IPS-20b (cell line): ENCODE results near the gene MXD3.
A peak's percentile ranks its signal among the peaks of the same experiment; 100 is the strongest.

Source experiments
- H3K27ac ChIP-seq: one replicate; pipeline ENCODE4 v1.5.1; 2013; ENCODE audit warnings: low read length
- H3K27me3 ChIP-seq: 2 replicates; pipeline ENCODE4 v1.6.1; 2013; ENCODE audit warnings: mild to moderate bottlenecking, low read length, inconsistent platforms; ENCODE audit not compliant: insufficient read depth
- H3K36me3 ChIP-seq: 2 replicates; pipeline ENCODE4 v1.6.1; 2013; ENCODE audit warnings: low read depth, mild to moderate bottlenecking, inconsistent platforms, low read length, moderate library complexity; ENCODE audit not compliant: insufficient read depth
- H3K4me1 ChIP-seq: 2 replicates; pipeline ENCODE4 v1.6.1; 2013; ENCODE audit warnings: mild to moderate bottlenecking, control low read depth, inconsistent platforms, low read length, moderate library complexity; ENCODE audit not compliant: insufficient read depth
- H3K4me3 ChIP-seq: 2 replicates; pipeline ENCODE4 v1.5.1; 2013; ENCODE audit warnings: mild to moderate bottlenecking, low read length, inconsistent platforms
- H3K9ac ChIP-seq: 2 replicates; pipeline ENCODE4 v1.6.1; 2013; ENCODE audit warnings: low read depth, mild to moderate bottlenecking, inconsistent platforms, low read length, moderate library complexity
- H3K9me3 ChIP-seq: 2 replicates; pipeline ENCODE4 v1.6.1; 2013; ENCODE audit warnings: mild to moderate bottlenecking, low read depth, low read length, inconsistent platforms; ENCODE audit not compliant: insufficient read depth

MXD3 gene

DNA sequence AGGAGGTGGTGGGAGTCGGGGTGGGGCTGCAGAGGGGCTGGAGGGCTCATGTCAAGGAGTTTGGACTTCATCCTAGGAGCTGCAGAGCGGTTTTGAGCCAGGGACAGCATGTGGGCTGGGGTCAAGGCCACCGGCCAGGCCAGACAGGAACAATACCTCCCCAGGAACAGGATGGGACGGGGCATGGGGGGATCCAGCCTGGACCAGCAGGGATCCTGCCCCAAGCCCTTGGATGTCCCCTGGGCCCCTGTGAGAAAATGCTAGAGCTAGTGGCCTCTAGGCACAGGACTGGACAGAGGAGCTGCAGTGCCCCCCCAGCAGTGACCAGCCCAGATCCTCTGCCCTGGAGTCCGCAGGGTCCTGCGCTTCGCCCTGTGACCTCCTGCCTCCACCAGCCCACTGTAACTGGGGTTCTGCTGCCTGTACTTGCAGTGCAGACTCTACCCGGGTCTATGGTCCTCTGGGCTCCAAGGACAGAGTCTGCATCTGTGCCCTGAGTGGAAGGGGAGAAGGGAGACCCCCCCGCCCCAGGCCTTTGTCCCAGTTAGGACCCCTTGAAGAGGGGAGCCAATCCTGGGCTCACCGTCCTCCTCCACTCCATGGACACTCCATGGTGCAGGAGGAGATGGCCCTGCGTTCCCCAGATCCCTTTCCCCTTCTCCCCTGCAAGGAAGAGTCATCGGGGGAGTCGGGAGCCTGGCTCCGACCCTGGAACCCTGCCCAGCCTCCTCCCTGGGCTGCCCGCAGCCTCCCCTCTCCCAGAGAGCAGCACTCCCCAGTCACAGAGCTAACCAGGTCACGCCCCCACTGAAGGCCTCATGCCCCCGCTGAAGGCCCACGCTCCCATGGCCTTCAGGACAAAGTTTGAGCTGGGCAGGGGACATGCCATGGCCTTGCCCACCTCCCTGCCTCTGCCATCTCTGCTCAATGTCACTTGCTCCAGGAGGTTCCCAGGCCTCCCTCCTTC lies 3.0 kb upstream of the MXD3 start:
- H3K4me1 ChIP-seq = peaks cover 9% of the 10 kb centered on the region; the same call in 1 of the 2 replicates
- no peak overlapping the region for H3K27ac ChIP-seq
- H3K9ac ChIP-seq = no peak overlapping the region
- no peaks in the 10 kb centered on the region for H3K36me3 ChIP-seq
- H3K4me3 ChIP-seq = no peak overlapping the region
- H3K9me3 ChIP-seq = no peaks in the 10 kb centered on the region
- no peaks in the 10 kb centered on the region; the same call in 1 of the 2 replicates for H3K27me3 ChIP-seq

DNA sequence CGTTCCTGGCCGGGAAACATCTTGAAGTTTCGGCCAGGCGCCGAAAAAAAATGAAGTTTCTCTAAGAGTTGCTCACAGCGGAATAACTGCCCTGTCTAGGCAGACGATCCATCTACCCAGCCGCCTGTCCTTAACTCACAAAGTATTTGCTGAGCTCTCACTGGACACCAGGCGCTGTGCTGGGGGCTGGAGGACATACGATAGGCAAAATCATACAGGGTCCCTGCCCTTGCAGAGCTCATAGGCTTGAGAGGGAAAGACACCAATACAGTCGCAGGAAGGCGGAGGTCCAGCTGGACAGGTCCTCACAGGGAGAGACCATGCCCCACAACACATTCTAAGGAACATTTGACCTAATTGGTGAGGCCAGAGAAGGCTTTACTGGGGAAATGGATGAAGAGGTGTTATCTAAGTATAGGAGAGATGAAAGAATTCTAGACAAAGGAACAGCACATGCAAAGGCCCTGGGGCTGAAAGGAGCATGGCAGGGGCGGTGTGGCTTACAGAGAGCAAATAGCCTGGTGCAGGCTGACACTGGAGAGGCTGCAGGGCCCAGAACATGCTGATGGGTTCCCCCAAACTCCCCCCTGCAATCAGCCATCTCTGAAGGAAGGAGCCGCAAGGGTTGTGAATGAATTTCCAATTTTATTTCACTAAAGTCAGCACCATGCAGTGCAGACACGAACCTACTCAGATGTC lies 2.0 kb upstream of the MXD3 start:
- Histone ChIP-seq H3K4me3 (no peak overlapping the region), H3K36me3 (no peaks in the 10 kb centered on the region), H3K9ac (no peak overlapping the region), H3K27me3 (no peaks in the 10 kb centered on the region; the same call in 1 of the 2 replicates), H3K27ac (no peak overlapping the region), H3K9me3 (no peaks in the 10 kb centered on the region), H3K4me1 (peaks cover 9% of the 10 kb centered on the region; the same call in 1 of the 2 replicates)

DNA sequence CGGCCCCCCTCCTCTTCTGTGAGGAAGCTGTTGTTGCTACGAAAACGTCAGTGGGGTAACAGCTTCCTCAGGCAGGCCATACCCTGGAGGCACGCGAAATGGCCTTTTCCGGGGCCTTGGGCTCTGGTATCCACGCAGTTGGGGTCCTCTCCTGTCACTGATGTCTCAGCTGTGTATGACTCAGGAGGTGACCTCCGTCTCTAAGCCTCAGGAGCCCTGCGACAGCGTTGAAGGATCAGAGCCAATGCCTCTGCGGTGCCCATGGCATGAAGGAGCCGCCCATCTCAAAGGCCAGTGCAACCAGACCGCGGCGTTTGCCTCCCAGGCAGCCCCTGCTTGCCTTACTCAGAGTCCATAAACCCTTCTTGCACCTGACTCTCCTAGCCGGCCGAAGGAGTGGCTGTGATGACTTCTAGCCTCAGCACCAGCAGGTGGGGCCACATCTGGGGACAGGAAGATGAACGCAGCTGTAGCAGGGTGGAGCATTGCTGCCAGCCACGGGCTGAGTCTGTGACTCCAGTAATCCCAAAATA lies 1.0 kb upstream of the MXD3 start:
- H3K4me1 ChIP-seq = peaks cover 9% of the 10 kb centered on the region; the same call in 1 of the 2 replicates
- no peaks in the 10 kb centered on the region; the same call in 1 of the 2 replicates for H3K27me3 ChIP-seq
- peak overlapping the region; percentile 76 for H3K4me3 ChIP-seq
- no peaks in the 10 kb centered on the region for H3K9me3 ChIP-seq
- H3K36me3 ChIP-seq = no peaks in the 10 kb centered on the region
- H3K27ac ChIP-seq = no peak overlapping the region
- H3K9ac ChIP-seq = peak overlapping the region; percentile 76; the same call in 1 of the 2 replicates

DNA sequence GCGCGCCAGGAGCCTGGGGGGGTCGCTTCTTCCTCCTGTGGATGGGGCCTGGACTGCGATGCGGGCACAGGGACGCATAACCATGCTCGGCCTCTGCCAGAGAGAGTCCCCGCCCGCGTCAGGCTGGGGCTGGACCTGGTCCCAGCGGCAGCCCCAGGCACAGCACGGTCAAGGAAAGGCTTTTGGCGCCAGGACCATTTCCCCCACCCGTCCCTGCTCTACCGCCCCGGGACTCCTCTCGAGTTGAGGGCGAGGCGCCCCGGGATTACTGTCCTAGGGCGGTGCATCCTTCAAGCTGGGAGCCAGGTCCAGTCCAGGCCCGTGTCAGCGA lies 341 bp downstream of the MXD3 start:
- Histone ChIP-seq H3K9ac (peak overlapping the region; percentile 82), H3K27ac (no peak overlapping the region)

DNA sequence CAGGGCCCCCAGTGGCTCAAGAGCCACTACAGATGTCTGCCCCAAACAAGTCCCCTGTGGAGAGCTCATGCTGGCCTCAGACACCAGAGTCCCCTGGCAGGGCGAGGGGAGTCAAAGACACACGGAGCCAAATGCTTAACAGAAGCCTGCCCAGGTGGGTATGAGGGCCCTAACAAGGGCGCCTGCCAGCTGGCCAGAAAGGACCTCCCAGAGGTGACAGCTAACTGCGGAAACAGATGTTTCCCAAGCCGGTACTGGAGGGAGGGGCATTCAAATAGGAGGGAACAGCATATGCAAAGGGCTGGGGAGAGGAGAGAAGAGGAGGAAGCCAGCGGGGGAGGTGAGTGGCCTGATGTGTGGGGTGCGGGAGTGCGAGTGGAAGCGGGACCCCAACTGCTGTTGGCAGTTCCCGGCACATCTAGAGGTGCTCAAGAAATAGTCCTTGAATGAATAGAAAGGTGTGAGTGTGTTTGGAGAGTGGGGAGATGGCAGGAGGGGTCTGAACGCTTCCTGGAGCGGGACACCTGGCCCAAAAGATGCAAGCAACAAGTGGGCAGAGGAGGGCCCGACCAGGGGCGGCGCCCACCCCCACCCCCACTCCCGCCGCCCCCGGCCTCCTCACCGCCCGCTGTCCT lies 824 bp downstream of the MXD3 start:
- H3K9ac ChIP-seq = no peak overlapping the region
- peaks cover 9% of the 10 kb centered on the region; the same call in 1 of the 2 replicates for H3K4me1 ChIP-seq
- peak overlapping the region; percentile 76; the same call in 1 of the 2 replicates for H3K4me3 ChIP-seq
- no peaks in the 10 kb centered on the region for H3K9me3 ChIP-seq
- peaks cover 14% of the 10 kb centered on the region for H3K36me3 ChIP-seq
- H3K27me3 ChIP-seq = no peaks in the 10 kb centered on the region; the same call in 1 of the 2 replicates
- H3K27ac ChIP-seq = no peak overlapping the region

More for the DNA sequence above, 341 bp downstream of the MXD3 start:
- no peaks in the 10 kb centered on the region; the same call in 1 of the 2 replicates for H3K27me3 ChIP-seq
- no peaks in the 10 kb centered on the region for H3K9me3 ChIP-seq
- peaks cover 9% of the 10 kb centered on the region; the same call in 1 of the 2 replicates for H3K4me1 ChIP-seq
- H3K36me3 ChIP-seq = peaks cover 10% of the 10 kb centered on the region
- H3K4me3 ChIP-seq = peak overlapping the region; percentile 76

DNA sequence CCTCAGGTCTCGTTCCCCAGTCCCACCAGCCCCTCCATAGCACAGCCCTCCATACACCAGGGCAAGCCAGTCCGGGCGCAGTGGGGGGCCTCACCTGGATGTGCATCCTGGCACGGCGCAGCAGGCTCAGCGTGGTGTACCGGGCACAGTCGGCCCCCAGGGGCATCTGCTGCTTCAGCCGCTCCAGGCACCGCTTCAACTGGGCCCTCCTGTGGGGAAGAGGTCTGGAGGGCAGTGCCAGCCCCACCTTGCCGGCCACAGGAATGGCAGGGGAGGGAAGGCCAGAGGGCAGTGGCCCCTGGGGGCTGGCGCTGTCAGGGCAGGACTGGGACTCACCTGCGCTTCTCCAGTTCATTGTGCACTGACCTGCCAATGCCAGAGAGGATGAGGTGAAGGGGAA lies 1.4 kb downstream of the MXD3 start:
- Histone ChIP-seq H3K9ac (no peak overlapping the region), H3K27me3 (no peaks in the 10 kb centered on the region; the same call in 1 of the 2 replicates), H3K4me3 (no peak overlapping the region), H3K4me1 (peaks cover 9% of the 10 kb centered on the region; the same call in 1 of the 2 replicates), H3K27ac (no peak overlapping the region), H3K9me3 (no peaks in the 10 kb centered on the region), H3K36me3 (peaks cover 20% of the 10 kb centered on the region)

DNA sequence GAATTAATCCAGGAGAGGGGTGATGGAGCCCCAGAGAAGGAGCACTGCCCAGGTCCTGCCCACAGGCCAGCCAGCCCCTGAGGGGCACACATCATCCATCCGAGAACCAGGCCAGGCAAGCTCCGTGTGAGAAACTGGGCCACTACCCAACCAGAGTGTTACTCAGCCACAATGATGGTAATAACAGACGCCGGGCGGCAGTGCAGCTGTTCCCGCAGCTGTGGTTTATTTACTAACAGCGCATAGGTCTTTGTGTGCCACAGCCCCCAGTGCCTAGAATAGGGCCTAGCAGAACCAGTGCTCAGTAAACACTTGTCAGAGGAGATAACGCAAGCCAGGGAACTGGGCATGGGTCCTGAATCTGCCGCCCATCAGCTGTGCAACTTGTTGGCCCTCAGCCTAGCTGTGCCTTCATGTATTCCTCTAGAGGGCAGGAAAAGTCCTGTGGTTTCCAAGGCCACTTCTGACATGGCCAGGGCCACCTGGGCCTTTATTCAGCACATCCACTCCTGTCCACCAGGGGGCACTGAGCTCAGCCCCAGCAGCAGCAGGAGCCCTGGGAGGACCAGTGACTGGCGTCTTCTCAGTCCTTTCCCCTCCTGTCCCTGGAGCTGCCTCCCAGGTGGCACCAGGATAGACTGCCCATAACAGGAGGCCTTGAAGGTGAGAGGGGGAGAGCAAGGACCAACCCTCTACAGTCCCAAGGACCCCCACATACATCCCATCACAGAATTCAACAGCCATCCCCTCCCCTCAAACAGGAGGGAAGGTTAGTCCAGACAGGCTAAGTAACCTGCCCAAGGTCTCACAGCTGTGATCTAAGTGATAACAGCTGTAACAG lies 2.1 kb downstream of the MXD3 start:
- Histone ChIP-seq H3K9me3 (no peaks in the 10 kb centered on the region), H3K9ac (no peak overlapping the region), H3K27ac (no peak overlapping the region), H3K27me3 (no peaks in the 10 kb centered on the region; the same call in 1 of the 2 replicates), H3K4me3 (no peak overlapping the region), H3K36me3 (peaks cover 27% of the 10 kb centered on the region), H3K4me1 (peaks cover 13% of the 10 kb centered on the region)

DNA sequence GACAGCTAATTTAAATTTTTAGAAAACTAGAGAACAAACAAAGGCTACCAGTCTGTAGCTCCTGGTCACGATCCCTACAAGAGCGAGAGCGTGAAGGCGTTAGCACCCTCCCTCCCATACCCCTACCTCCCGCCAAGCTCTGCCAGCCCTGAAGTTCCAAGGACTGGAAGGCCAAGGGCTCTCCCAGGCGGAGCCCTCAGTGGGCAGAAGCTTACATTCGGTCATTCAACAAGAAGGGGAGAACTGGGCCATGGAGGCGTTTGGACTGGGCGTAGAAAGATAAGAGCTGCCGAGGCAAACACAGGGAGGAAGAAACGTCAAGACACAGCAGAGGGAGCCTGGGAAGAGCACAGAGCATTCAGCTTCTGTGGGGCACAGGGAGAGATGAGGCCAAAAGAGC lies 3.0 kb downstream of the MXD3 start:
- Histone ChIP-seq H3K36me3 (peaks cover 27% of the 10 kb centered on the region), H3K9ac (no peak overlapping the region), H3K27me3 (no peaks in the 10 kb centered on the region; the same call in 1 of the 2 replicates), H3K27ac (no peak overlapping the region), H3K9me3 (no peaks in the 10 kb centered on the region), H3K4me3 (no peak overlapping the region), H3K4me1 (peaks cover 14% of the 10 kb centered on the region)

DNA sequence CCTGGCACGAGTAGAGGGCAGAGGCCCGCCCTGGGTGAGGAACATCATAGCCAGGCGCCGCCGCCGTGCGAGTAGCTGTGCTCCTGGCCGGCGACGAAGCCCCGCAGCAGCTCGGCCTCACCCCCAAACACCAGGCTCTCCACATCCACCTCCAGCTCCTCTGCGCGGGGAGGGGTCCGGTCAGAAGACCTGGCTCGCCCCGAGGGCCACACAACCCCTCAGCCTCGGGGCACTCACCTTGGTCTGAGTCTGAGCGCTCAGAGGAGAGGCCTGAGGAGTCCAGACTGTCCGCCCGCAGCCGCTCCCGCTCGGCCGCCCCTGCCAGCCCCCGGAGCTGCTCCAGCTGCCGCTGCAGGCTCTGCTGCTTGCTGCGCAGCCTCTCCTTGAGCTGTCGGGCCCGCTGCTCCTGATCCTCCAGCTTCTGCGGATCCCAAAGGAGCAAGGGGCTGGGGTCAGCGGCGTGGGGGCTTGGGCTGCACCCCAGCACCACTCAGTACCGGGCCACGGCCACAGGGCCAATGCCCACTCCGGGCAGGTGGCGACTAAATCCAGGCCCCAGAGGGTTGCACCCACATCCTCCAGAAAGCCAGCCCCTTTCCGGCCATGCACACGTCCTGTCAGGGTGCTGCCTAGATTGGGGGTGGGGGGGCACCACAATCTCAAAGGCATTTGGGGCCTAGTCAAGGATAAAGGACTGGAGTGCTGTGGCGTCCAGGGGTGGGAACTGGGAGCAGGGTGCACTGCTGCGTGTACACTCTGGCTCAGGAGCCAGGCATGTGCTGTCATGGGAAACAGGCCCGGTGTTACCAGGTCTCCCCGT lies 3.9 kb downstream of the MXD3 start:
- Histone ChIP-seq H3K27ac (no peak overlapping the region), H3K4me1 (peaks cover 14% of the 10 kb centered on the region)

More for the DNA sequence above, 3.9 kb downstream of the MXD3 start:
- no peaks in the 10 kb centered on the region; the same call in 1 of the 2 replicates for H3K27me3 ChIP-seq
- peaks cover 27% of the 10 kb centered on the region for H3K36me3 ChIP-seq
- H3K9me3 ChIP-seq = no peaks in the 10 kb centered on the region
- no peak overlapping the region for H3K9ac ChIP-seq
- no peak overlapping the region for H3K4me3 ChIP-seq
